ENCODE data around the gene YBX2. TPM values are rescaled to one million over a fixed set of nuclear protein-coding genes. Genes with fewer than 3 reads are reported as not detected.
A peak's percentile ranks its signal among the peaks of the same experiment; 100 is the strongest.

Gene YBX2
- total and polyA plus RNA-seq, 2 experiments from 2014 or later = 0.22 TPM; not detected in 1

- in situ Hi-C loops (cut with MboI) = no loop called here
- no peak overlapping the region for H3K4me3 ChIP-seq
Observed at GRCh38 chr17:7256766-7257456, 37.5 kb downstream of the YBX2 start.

DNA sequence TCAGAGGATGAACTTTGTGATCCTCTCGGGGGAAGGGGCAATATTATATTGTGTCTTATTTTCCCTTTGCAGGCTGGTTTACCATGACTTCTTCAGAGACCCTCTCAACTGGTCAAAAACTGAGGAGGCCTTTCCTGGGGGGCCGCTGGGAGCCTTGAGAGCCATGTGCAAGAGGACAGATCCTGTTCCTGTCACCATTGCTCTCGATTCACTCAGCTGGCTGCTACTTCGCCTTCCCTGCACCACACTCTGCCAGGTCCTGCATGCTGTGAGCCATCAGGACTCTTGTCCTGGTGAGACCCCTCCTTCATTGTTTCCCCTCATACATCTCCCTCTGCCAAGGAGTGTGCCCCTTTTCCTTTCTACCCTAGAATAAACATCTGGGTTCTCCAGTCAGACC lies 39.9 kb downstream of the YBX2 start:
- Histone ChIP-seq H3K4me1 (ENCODE audit: insufficient read depth) (peaks cover 20% of the 10 kb centered on the region), H3K4me2 (ENCODE audit: unreplicated experiment) (no peak overlapping the region), H3K27ac (no peak overlapping the region), H3K79me2 (ENCODE audit: insufficient read depth) (peaks cover 49% of the 10 kb centered on the region), H3K9me3 (ENCODE audit: low read depth) (no peaks in the 10 kb centered on the region), H3K9me2 (ENCODE audit: insufficient read depth) (no peaks in the 10 kb centered on the region), H3K36me3 (ENCODE audit: low read depth) (peaks cover 29% of the 10 kb centered on the region), H3K9ac (no peak overlapping the region), H3K4me3 (no peak overlapping the region), H4K20me1 (ENCODE audit: insufficient read depth) (no peaks in the 10 kb centered on the region), H3F3A (ENCODE audit: insufficient read depth) (peaks cover 14% of the 10 kb centered on the region), H2AFZ (no peak overlapping the region), H3K27me3 (replicated peaks; ENCODE audit: insufficient read depth) (no peaks in the 10 kb centered on the region)
- in situ Hi-C loops (cut with MboI) = no loop called here
- TF ChIP-seq EZH2 (IDR thresholded peaks at IDR 0.05; ENCODE audit: insufficient read depth, poor library complexity, severe bottlenecking) (no peak), EZH2phosphoT487 (IDR thresholded peaks at IDR 0.05; ENCODE audit: insufficient read depth, low read depth) (no peak)
- DNase-seq = no peak
- WGBS, 2 experiments (ENCODE audit: low coverage in 1 of 2, low lambda C conversion rate in 2 of 2, missing lambda C conversion rate in 2 of 2) = 84 to 88% methylated on average over 4 of the region's 4 CpGs

More at GRCh38 chr17:7256766-7257456, 37.5 kb downstream of the YBX2 start:
- H3K9me3 ChIP-seq (ENCODE audit: low read depth) = no peaks in the 10 kb centered on the region
- no peak overlapping the region for H2AFZ ChIP-seq
- H3K27ac ChIP-seq = no peak overlapping the region
- H3K27me3 ChIP-seq (replicated peaks; ENCODE audit: insufficient read depth) = no peaks in the 10 kb centered on the region
- H3K36me3 ChIP-seq (ENCODE audit: low read depth) = peaks cover 29% of the 10 kb centered on the region
- no peaks in the 10 kb centered on the region for H4K20me1 ChIP-seq (ENCODE audit: insufficient read depth)
- 90 to 94% methylated on average over 8 of the region's 8 CpGs for WGBS, 2 experiments (ENCODE audit: low coverage in 1 of 2, low lambda C conversion rate in 2 of 2, missing lambda C conversion rate in 2 of 2)
- H3K79me2 ChIP-seq (ENCODE audit: insufficient read depth) = peaks cover 30% of the 10 kb centered on the region
- no peak overlapping the region for H3K4me2 ChIP-seq (ENCODE audit: unreplicated experiment)
- no peaks in the 10 kb centered on the region for H3K9me2 ChIP-seq (ENCODE audit: insufficient read depth)
- peaks cover 14% of the 10 kb centered on the region for H3F3A ChIP-seq (ENCODE audit: insufficient read depth)
- H3K4me1 ChIP-seq (ENCODE audit: insufficient read depth) = peaks cover 14% of the 10 kb centered on the region
- DNase-seq = no peak
- no peak overlapping the region for H3K9ac ChIP-seq
- TF ChIP-seq EZH2 (IDR thresholded peaks at IDR 0.05; ENCODE audit: insufficient read depth, poor library complexity, severe bottlenecking) = no peak
- no peak for TF ChIP-seq EZH2phosphoT487 (IDR thresholded peaks at IDR 0.05; ENCODE audit: insufficient read depth, low read depth)

DNA sequence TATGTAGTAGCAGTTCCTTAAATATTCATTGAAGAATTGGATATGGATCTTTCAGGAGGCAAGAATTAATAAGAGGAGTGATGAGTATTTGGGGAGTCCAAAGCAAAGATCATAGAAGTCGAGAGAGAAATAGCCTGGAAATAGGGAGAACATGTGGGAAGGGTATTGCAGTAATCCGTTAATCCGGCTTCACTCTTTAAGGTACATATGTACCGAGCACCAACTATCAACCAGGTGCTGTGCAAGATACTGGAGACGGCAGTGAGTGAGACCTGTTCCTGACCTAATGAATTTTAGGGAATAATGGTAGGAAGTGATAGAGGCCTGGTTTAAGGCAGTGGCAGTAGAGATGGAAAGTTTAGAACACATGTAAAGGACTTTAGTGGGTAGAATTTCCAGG lies 41.4 kb downstream of the YBX2 start:
- peaks cover 4% of the 10 kb centered on the region; the same call in 1 of the 2 replicates for H3F3A ChIP-seq (ENCODE audit: insufficient read depth)
- H3K27me3 ChIP-seq (replicated peaks; ENCODE audit: insufficient read depth) = no peaks in the 10 kb centered on the region
- peak overlapping the region; percentile 89 for H2AFZ ChIP-seq
- H3K4me3 ChIP-seq = peak overlapping the region; percentile 97
- no peaks in the 10 kb centered on the region for H4K20me1 ChIP-seq (ENCODE audit: insufficient read depth)
- peaks cover 22% of the 10 kb centered on the region for H3K36me3 ChIP-seq (ENCODE audit: low read depth)
- in situ Hi-C loops (cut with MboI) = no loop called here
- TF ChIP-seq EZH2phosphoT487 (IDR thresholded peaks at IDR 0.05; ENCODE audit: insufficient read depth, low read depth) (no peak), EZH2 (IDR thresholded peaks at IDR 0.05; ENCODE audit: insufficient read depth, poor library complexity, severe bottlenecking) (no peak)
- DNase-seq = no peak
- H3K4me1 ChIP-seq (ENCODE audit: insufficient read depth) = peaks cover 13% of the 10 kb centered on the region
- peaks cover 63% of the 10 kb centered on the region for H3K79me2 ChIP-seq (ENCODE audit: insufficient read depth)
- peak overlapping the region; percentile 99 for H3K27ac ChIP-seq
- H3K9ac ChIP-seq = peak overlapping the region; percentile 96
- H3K4me2 ChIP-seq (ENCODE audit: unreplicated experiment) = peak overlapping the region; percentile 94
- WGBS, 2 experiments (ENCODE audit: low coverage in 1 of 2, low lambda C conversion rate in 2 of 2, missing lambda C conversion rate in 2 of 2) = 80 to 81% methylated on average over 5 of the region's 5 CpGs
- H3K9me2 ChIP-seq (ENCODE audit: insufficient read depth) = no peaks in the 10 kb centered on the region
- no peaks in the 10 kb centered on the region for H3K9me3 ChIP-seq (ENCODE audit: low read depth)

DNA sequence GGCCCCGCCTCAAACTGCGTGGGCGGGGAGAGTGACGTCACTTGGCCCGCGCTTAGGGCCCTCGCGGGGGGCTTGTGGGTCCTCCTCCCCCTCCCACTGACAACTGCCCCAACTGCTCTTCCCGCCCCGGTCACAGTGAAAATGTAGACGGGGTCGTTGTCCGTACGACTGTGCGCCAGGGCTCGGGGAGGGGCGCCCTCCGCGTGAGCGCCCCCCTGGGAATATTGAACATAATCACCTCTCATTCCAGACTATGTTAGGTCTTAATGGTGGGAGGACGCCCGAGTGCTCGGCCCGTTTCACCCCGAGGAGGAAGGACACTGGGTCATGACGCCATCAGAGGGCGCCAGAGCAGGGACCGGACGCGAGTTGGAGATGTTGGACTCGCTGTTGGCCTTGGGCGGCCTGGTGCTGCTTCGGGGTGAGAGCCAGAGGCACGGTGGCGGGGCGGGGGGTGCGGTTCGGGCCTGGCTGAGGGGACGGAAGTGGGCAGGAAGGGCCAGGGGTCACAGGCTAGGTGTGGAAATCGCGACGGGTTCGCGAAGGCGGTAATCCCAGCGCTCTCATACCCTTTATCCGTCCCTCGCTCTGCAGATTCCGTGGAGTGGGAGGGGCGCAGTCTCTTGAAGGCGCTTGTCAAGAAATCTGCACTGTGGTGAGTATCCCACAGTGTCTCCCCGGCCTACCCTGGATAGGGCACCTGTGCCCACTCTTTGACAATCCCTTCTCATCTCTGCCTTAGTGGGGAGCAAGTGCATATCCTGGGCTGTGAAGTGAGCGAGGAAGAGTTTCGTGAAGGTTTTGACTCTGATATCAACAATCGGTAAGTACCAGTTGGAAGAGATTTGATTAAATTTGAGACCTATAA lies 42.0 kb downstream of the YBX2 start, which contains the start of gene ELP5:
Gene ELP5 (plus strand): TSS at position 40 of the 868 bp plus-strand sequence. CDS start 336 bp downstream, at position 376.
- Histone ChIP-seq H3K4me2 (ENCODE audit: unreplicated experiment) (peak within 1 kb of the TSS; percentile 94), H3K27me3 (replicated peaks; ENCODE audit: insufficient read depth) (no peaks in the 10 kb centered on the region), H3K9me2 (ENCODE audit: insufficient read depth) (no peaks in the 10 kb centered on the region), H4K20me1 (ENCODE audit: insufficient read depth) (no peaks in the 10 kb centered on the region), H2AFZ (peak within 1 kb of the TSS; percentile 89), H3K9ac (peak within 1 kb of the TSS; percentile 96), H3K4me1 (ENCODE audit: insufficient read depth) (peaks cover 13% of the 10 kb centered on the region), H3K4me3 (peak within 1 kb of the TSS; percentile 97), H3K79me2 (ENCODE audit: insufficient read depth) (peaks cover 70% of the 10 kb centered on the region), H3F3A (ENCODE audit: insufficient read depth) (peaks cover 4% of the 10 kb centered on the region; the same call in 1 of the 2 replicates), H3K27ac (peak within 1 kb of the TSS; percentile 99), H3K36me3 (ENCODE audit: low read depth) (peaks cover 22% of the 10 kb centered on the region), H3K9me3 (ENCODE audit: low read depth) (no peaks in the 10 kb centered on the region)
- in situ Hi-C loops (cut with MboI) = no loop called here
- WGBS, 2 experiments (ENCODE audit: low coverage in 1 of 2, low lambda C conversion rate in 2 of 2, missing lambda C conversion rate in 2 of 2) = 3 to 4% methylated on average over 48 to 55 of the region's 55 CpGs
- no peak for TF ChIP-seq EZH2phosphoT487 (IDR thresholded peaks at IDR 0.05; ENCODE audit: insufficient read depth, low read depth)
- TF ChIP-seq EZH2 (IDR thresholded peaks at IDR 0.05; ENCODE audit: insufficient read depth, poor library complexity, severe bottlenecking) = no peak
- peak; percentile 95 for DNase-seq
